HAP-1 (cell line): ENCODE data around the gene BABAM1.
A peak's percentile ranks its signal among the peaks of the same experiment; 100 is the strongest.

Experiments
- DNase-seq, 2 experiments: peaks; one replicate each; pipeline ENCODE4 v3.0.0-alpha.2; 2016 to 2020; ENCODE audit warnings: low spot score in 2 of 2
- H3K27me3 ChIP-seq: fragments of 250-450 bp; sonication (Bioruptor Pico); 2 replicates; pipeline ENCODE4 v1.5.1; 2020; ENCODE audit warnings: low read depth, mild to moderate bottlenecking, moderate library complexity
- H3K36me3 ChIP-seq: fragments of 250-450 bp; sonication (Bioruptor Pico); replicated peaks from 2 replicates; pipeline ENCODE4 v1.5.1; 2020; ENCODE audit warnings: mild to moderate bottlenecking
- H3K4me1 ChIP-seq: fragments of 250-450 bp; sonication (Bioruptor Pico); 2 replicates; pipeline ENCODE4 v1.5.1; 2020; ENCODE audit warnings: mild to moderate bottlenecking
- H3K4me3 ChIP-seq: fragments of 250-450 bp; sonication (Bioruptor Pico); 2 replicates; pipeline ENCODE4 v1.5.1; 2020; ENCODE audit warnings: mild to moderate bottlenecking, moderate library complexity
- H3K9me3 ChIP-seq: fragments of 250-450 bp; sonication (Bioruptor Pico); 2 replicates; pipeline ENCODE4 v1.5.1; 2020; ENCODE audit warnings: mild to moderate bottlenecking, moderate library complexity
- in situ Hi-C: fragments of 300-500 bp; cut with MboI; formaldehyde crosslinking; loops from 3 replicates; pipeline ENCODE4 v1.14.3; 2020; ENCODE audit warnings: low sequenced_read_pairs, inconsistent platforms, mixed read lengths

Gene BABAM1

DNA sequence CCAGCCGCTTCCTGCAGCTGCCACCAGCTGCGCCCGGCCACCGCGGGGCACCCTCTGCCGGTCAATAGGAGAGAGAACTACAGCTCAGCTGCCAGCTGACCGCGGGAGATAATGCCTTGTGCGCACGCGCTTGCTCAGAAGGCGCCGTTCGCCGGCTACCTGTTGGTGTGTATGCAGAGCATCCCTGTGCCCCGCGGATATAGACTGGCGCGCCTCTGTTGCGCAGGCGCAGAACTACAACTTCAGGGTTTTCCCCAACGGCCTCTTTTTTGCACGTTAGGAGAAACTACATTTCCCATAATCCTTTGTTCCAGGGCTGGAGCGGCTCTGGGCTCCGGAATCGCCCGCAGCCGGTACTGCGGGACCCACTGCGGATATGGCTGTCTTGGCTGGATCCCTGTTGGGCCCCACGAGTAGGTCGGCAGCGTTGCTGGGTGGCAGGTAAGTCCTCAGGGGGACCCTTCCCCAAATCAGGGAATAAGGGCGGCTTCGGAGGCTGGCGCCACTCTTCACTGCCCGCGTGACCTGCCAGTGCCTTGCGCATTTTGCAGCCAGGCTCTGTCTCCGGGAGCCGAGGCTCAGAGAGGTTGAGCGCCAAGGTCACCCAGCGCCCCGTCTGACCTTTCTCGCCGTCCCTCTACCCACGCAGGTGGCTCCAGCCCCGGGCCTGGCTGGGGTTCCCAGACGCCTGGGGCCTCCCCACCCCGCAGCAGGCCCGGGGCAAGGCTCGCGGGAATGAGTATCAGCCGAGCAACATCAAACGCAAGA is 38.5 kb downstream of the BABAM1 start, which contains the start of gene MRPL34:
TSS of gene MRPL34 (plus strand) at position 356 of the 768 bp plus-strand sequence. CDS start at position 377, 21 bp downstream.
- in situ Hi-C loops, result no loop called here
- Histone ChIP-seq H3K4me1 (peaks cover 10% of the 10 kb centered on the region), H3K36me3 (no peaks in the 10 kb centered on the region; the same call in 1 of the 2 replicates), H3K4me3 (peak within 1 kb of the TSS; percentile 79), H3K27me3 (no peaks in the 10 kb centered on the region), H3K9me3 (no peaks in the 10 kb centered on the region)
- peak; percentile 98 to 99 for DNase-seq

DNA sequence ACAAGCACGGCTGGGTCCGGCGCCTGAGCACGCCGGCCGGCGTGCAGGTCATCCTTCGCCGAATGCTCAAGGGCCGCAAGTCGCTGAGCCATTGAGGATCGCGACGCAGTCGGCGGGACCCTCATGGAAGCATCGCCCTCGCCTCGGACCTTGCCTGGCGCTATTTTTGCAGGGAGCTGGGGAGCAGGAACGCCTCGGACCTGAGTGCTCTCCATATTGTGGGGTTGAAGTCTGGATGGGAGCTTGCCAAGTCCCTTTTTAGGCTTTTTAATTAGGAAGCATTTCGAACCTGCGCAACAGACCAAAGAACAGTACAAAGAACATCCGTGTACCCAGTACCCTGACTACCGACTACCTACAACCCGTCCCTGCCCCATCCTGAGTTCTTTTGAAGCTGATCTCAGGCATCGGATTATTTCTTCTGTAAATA is 39.1 kb downstream of the BABAM1 start:
- H3K4me3 ChIP-seq, result peak overlapping the region; percentile 79
- H3K4me1 ChIP-seq, result peaks cover 11% of the 10 kb centered on the region
- no peak for DNase-seq

DNA sequence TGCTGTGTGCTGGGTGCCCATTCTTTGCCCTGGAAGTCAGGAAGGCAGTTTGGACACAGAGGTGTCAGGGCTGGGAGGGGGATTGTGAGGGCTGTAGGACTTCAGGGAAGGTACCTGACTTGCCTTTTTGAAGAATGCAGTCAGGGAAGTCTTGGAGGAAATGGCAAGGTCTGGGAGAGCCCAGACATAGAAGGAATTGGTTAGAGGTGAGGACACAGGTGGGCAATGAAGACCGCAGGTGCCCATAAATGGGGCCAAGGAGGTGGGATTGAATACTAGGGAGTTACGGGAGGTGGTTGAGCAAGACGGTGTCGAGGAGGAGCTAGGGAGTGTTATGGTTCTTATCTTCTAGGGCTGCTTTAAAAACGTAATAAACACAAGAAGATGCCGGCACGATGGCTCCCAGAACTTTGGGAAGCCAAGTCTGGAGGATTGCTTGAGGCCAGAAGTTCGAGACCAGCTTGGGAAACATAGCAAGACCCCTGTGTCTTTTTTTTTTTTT is 40.7 kb downstream of the BABAM1 start:
- no peak overlapping the region for H3K4me3 ChIP-seq
- in situ Hi-C loops, result no loop called here
- H3K27me3 ChIP-seq, result no peaks in the 10 kb centered on the region
- no peak for DNase-seq
- no peaks in the 10 kb centered on the region for H3K9me3 ChIP-seq
- no peaks in the 10 kb centered on the region; the same call in 1 of the 2 replicates for H3K36me3 ChIP-seq
- peaks cover 11% of the 10 kb centered on the region for H3K4me1 ChIP-seq

More for the DNA sequence above, 39.1 kb downstream of the BABAM1 start:
- no peaks in the 10 kb centered on the region for H3K9me3 ChIP-seq
- H3K36me3 ChIP-seq, result no peaks in the 10 kb centered on the region
- H3K27me3 ChIP-seq, result no peaks in the 10 kb centered on the region
- in situ Hi-C loops, result no loop called here

DNA sequence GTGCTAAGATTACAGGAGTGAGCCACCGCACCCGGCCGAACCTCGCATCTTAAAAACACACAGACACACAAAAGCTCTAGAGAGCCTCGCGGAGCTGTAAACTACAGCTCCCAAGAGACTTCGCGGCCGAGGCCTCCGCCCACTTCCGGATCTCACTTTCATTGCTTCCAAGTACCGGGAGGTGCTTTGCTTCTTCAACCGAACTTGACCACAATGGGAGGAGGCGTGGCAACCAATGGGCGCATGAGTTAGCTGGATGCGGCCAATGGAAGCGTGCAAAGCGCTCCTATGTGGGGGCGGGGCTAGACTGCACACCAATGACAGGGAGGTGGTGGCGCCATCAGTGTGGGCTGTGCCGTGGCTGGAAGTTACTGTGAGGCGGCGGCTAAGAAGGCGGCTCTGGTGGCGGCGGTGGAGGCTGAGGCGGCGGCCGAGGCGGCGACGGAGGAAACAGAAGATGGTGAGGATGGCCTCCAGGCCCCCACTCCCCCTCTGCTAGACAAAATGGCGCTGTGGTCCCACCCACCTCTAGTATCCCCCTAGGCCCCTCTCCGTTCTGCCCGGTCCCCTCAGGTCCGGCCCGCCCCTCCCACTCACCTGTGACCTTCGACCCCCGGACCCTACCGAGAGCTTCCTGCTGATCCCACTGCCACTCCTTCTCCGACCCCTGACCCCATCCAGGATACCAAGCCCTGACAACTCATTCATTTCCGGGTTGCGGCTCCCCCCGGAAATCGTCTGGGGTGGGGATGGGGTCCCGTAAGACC is 42.1 kb downstream of the BABAM1 start, which contains the start of gene DDA1:
TSS of gene DDA1 (plus strand) at position 366 of the 767 bp plus-strand sequence. CDS start at position 458, 92 bp downstream.
- H3K4me1 ChIP-seq, result peaks cover 7% of the 10 kb centered on the region
- DNase-seq, result peak; percentile 100
- H3K36me3 ChIP-seq, result peaks cover 4% of the 10 kb centered on the region
- no peaks in the 10 kb centered on the region for H3K9me3 ChIP-seq
- H3K4me3 ChIP-seq, result peak within 1 kb of the TSS; percentile 90
- H3K27me3 ChIP-seq, result no peaks in the 10 kb centered on the region
- in situ Hi-C loops, result no loop called here

DNA sequence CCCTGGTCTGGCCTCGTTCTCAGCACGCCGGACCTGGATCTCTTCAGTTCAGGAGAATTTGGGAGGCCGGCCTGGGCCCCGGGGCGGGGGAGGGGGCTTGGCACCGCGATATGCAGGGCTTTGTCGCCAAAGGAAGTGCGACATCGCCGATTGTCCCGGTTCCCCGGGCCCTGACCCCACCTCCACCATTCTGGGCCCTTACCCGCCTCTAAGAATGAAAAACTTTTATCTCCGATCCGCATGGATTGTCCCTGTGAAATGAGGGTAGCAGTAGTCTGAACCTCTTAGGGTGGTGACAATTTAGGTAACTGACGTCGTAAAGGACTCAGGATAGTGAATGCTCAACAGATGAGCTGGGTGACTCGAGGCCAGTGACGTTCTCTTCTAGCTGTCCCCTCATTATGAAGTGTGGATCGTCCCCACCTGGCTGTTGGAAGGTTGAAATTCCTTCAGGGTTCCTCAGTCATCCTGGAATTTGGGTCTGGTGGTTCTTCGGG is 42.8 kb downstream of the BABAM1 start:
- H3K36me3 ChIP-seq, result peaks cover 8% of the 10 kb centered on the region
- no peak for DNase-seq
- H3K4me3 ChIP-seq, result peak overlapping the region; percentile 90
- H3K27me3 ChIP-seq, result no peaks in the 10 kb centered on the region
- H3K9me3 ChIP-seq, result no peaks in the 10 kb centered on the region
- in situ Hi-C loops, result no loop called here
- H3K4me1 ChIP-seq, result peaks cover 7% of the 10 kb centered on the region

DNA sequence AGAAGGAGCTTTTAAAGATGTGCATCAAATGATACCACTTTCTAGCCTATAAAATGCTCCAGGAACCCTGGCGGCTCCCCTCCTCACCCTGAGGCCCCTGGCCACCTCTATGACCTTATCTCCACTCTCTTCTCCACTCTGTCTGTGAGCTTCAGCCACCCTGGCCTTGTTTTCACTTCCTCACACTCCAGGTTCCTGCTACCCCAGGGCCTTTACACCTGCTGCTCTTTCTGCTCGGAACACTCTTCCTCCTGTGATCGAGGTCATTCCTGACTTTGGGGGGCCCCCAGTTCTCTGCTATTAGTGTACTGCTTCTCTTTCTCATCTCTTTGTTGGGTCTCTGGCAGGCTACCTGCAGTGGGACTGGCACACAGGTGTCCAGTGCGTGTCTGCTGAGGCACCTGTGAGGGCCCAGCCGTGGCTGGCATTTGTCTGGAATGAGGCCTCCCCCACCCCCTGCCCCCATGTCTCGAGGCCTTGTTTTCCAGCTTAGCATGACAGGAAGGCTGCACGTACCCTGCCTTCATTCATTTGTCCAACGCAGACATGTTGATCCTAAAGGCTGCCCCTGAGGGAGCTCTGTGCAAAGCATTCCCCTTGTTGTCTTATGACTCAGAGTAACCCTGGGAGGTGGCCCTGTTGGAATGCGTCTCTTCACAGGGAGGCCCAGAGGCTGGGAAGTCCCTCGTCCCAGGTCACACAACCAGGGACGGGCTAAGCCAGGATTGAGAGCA is 44.4 kb downstream of the BABAM1 start:
- H3K4me1 ChIP-seq, result peaks cover 7% of the 10 kb centered on the region
- no peaks in the 10 kb centered on the region for H3K9me3 ChIP-seq
- H3K4me3 ChIP-seq, result no peak overlapping the region
- in situ Hi-C loops, result no loop called here
- H3K27me3 ChIP-seq, result no peaks in the 10 kb centered on the region
- no peak for DNase-seq
- H3K36me3 ChIP-seq, result peaks cover 16% of the 10 kb centered on the region

DNA sequence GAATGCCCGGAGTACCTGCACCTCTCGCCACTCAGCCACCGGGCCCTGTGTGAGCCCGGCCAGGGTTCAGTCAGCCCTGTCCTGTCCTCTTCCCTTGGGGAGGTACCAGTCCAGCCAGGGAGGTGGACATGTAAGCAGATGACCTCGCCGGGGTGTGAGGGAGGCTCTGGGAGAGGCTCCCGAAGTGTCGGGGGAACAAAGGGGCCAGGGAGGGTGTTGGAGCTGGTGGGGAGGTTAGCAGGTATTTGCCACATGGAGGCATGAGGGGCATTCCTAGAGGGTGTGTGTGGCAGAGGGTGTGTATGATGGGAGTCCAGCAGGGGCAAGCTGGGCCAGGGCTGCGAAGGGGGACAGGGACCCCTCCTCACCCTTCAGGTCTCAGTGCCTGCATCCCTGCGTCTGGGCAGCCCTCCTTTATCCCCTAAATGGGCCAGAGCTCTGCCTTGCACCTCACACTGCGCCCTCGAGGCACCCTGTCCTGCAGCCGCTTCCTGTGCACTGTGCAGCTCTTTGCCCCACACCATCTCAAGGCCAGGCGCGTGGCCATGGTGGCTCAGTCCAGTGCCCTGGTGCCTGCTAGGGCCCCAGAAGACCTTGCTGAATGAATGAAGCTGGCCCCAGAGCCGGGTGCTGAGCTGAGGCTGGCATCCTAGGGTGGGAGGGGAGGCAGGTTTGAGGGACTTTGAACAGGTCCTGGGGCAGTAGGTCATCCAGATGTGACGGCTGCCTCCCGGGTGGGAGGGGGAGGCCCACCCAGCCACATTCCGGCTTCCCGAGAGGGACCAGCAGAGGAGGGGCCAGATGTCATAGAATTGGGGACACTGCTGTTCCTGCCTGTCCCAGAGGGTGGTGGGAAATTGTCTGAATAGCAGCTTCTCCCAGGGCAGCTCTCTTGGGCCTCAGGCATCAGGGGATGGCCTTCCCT is 45.2 kb downstream of the BABAM1 start:
- peaks cover 7% of the 10 kb centered on the region for H3K4me1 ChIP-seq
- no peaks in the 10 kb centered on the region for H3K9me3 ChIP-seq
- DNase-seq, result no peak
- H3K36me3 ChIP-seq, result peaks cover 16% of the 10 kb centered on the region
- no peak overlapping the region for H3K4me3 ChIP-seq
- no peaks in the 10 kb centered on the region for H3K27me3 ChIP-seq
- in situ Hi-C loops, result no loop called here

DNA sequence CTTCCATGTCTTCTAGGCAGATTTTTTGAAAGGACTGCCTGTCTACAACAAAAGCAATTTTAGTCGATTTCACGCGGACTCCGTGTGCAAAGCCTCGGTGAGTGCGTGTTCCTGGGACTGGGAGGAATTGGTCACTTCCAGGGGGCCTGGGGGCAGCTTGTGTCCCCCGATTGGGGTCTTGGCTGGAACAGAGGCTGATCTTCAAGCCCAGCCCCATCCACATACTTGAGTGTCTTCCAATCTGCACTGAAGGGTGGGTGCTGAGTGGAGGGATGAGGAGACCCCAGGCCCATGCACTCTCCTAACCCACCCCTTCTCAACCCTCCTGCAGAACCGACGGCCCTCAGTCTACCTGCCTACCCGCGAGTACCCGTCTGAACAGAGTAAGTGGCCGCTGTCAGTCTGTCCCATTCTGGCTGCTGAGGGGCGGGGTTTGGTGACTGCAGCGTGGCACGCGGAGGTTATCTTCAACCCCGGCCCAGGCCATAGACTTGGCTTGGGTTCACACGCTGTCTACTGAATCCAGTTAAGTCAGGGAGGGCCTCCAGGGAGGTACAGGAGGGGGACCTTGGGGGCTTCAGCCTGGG is 46.9 kb downstream of the BABAM1 start:
- Histone ChIP-seq H3K27me3 (no peaks in the 10 kb centered on the region), H3K36me3 (peaks cover 16% of the 10 kb centered on the region), H3K9me3 (no peaks in the 10 kb centered on the region), H3K4me3 (no peak overlapping the region), H3K4me1 (peaks cover 7% of the 10 kb centered on the region)
- DNase-seq, result no peak
- in situ Hi-C loops, result no loop called here

DNA sequence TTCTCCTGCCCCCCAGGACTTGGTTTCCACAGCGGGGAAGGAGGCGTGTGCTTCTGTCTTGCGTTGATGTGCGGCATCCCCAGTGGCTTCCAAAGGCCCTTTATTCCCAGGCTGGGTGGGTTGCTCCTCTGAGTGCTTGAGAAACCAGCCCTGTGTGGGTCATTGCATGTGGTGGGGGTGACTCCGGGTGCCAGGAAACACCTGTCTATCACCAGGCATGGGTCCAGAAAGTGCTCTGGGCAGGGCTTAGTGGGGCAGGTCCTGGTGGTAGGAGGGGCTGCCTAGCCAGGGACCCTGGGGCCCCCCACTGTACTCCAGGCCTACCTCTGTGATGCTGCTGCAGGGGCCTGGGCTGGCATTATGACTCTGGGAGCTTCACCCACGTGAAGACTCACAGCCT is 51.7 kb downstream of the BABAM1 start:
- peaks cover 30% of the 10 kb centered on the region for H3K36me3 ChIP-seq
- no peaks in the 10 kb centered on the region for H3K9me3 ChIP-seq
- H3K4me1 ChIP-seq, result no peaks in the 10 kb centered on the region
- no peaks in the 10 kb centered on the region for H3K27me3 ChIP-seq
- H3K4me3 ChIP-seq, result no peak overlapping the region
- DNase-seq, result no peak
- in situ Hi-C loops, result no loop called here

DNA sequence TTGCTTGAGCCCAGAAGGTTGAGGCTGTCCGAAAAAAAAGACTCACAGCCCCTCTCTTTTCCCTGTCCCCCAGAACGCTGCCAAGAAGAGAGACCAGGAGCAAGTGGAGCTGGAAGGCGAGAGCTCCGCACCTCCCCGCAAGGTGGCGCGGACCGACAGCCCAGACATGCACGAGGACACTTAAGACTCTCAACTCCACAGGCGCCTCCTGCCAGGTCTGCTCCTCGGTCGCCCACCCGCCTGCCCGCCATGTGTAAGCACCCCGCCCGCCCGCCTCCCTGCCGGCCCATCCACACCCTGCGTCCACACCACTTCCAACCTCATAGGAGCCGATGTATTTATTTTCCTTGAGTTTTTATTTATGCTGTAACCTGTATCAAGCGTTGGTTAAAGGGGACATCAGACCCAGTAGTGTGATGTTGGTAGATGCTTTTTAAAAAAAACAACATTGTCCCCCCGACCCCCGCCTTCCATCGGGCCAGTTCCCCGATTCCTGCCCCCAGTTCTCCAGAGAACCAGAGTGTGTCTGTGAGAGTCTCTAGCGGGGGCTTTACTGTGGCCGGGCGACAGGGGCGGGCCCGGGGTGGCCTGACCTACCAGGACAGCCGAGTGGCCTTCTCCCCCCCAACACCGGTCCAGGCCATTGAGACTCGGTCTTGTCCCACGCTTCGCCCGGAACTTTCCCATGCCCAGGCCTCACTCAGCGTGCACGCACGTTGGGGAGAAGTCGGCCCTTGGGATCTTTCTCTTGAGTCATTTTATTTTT is 52.4 kb downstream of the BABAM1 start:
- in situ Hi-C loops, result no loop called here
- Histone ChIP-seq H3K4me1 (no peaks in the 10 kb centered on the region), H3K9me3 (no peaks in the 10 kb centered on the region), H3K27me3 (no peaks in the 10 kb centered on the region), H3K4me3 (no peak overlapping the region), H3K36me3 (peaks cover 24% of the 10 kb centered on the region)
- no peak for DNase-seq

DNA sequence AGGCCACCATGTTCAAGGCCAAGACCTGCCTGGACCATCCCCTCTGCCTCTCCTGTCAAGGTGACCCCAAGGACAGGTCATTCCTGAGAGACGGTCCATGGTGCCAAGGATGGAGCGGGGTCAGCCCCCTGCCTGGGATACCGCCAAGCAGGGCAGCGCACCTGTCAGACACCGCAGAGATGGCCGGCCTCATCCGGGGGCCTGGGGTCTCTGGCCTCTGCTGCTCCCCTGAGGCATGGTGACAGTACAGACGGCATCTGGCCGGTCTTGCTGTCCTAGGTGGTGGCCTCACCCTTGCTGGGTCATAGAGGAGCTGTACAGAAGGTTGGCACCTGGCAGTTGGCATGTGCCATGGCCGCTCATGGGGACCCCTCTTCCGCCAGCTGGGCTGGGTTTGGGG is 53.2 kb downstream of the BABAM1 start:
- Histone ChIP-seq H3K9me3 (no peaks in the 10 kb centered on the region), H3K36me3 (peaks cover 23% of the 10 kb centered on the region), H3K4me1 (no peaks in the 10 kb centered on the region), H3K4me3 (no peak overlapping the region), H3K27me3 (no peaks in the 10 kb centered on the region)
- in situ Hi-C loops, result no loop called here
- no peak for DNase-seq
